Measurements from ENCODE around the gene BCL7C. TPM values are rescaled to one million over a fixed set of nuclear protein-coding genes. Genes with fewer than 3 reads are reported as not detected.
A peak's percentile ranks its signal among the peaks of the same experiment; 100 is the strongest.

BCL7C gene
- total and polyA plus RNA-seq, 2 of the 13 experiments (the other 11 are each of a cell fraction or from before 2014, with no cell fraction given): 17.7 to 33.8 TPM

DNA sequence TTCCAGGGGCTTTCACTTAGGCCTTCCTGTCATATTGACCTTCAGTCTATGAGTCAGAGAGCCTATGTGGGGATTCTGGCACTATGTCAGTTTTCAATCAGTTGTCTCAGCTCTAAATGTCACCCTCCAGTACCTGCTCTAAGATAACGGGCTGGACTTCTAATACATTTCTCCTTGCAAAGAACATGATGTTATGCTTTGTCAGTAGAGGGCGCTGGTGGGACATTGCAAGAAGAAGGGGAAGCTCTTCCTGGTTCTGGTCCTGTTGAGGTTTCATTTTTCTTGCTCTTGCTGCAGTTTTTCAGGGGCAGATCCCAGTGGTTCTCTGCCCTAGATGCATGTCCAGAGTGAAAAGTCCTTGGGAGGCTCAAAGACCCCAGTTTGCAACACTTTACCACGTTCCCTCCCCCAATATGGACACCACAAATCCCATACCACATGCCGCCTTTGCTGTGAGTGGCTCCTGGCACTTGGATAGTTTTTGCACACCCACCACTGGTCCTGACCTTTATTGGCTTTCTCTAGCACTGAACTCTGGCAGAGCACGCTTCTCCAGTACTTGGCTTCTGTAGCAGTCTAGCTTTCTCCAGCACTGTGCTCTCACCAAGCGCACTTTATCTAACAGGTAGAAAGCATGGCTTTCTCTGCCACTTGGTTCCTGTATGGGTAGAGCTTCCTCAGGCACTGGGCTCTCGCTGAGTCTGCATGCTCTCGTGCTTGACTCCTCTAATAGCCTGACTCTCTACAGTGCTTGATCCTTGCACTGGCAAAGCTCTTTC, 49.0 kb downstream of the BCL7C start (continued):
- TF ChIP-seq, protein P1, sequence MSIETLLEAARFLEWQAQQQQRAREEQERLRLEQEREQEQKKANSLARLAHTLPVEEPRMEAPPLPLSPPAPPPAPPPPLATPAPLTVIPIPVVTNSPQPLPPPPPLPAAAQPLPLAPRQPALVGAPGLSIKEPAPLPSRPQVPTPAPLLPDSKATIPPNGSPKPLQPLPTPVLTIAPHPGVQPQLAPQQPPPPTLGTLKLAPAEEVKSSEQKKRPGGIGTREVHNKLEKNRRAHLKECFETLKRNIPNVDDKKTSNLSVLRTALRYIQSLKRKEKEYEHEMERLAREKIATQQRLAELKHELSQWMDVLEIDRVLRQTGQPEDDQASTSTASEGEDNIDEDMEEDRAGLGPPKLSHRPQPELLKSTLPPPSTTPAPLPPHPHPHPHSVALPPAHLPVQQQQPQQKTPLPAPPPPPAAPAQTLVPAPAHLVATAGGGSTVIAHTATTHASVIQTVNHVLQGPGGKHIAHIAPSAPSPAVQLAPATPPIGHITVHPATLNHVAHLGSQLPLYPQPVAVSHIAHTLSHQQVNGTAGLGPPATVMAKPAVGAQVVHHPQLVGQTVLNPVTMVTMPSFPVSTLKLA (IDR thresholded peaks at IDR 0.05): no peak
- TF ChIP-seq ZNF180 (CRISPR knock-in tag; IDR thresholded peaks at IDR 0.05; ENCODE audit: borderline replicate concordance, low read depth) (no peak), ARNT2 (CRISPR knock-in tag; IDR thresholded peaks at IDR 0.05; ENCODE audit: low read depth) (no peak), MLLT10 (CRISPR knock-in tag; IDR thresholded peaks at IDR 0.05) (no peak), HHEX (CRISPR knock-in tag; IDR thresholded peaks at IDR 0.05) (0 out of 2 replicates have a peak, but pooled peaks have one; percentile 27), ZBTB20 (CRISPR knock-in tag; IDR thresholded peaks at IDR 0.05; ENCODE audit: borderline replicate concordance, low read depth) (0 out of 2 replicates have a peak, but pooled peaks have one; percentile 7), MED1 (CRISPR knock-in tag; IDR thresholded peaks at IDR 0.05) (peak; percentile 66), POLR2A (IDR thresholded peaks at IDR 0.05; ENCODE audit: insufficient read depth in 1 of 2, low read depth in 2 of 2, low read length in 2 of 2) (peak; percentile 23 to 44; a peak in 3 of 4 replicates), KAT2B (IDR thresholded peaks at IDR 0.05; ENCODE audit: borderline replicate concordance, low read depth, low read length) (no peak), SUZ12 (IDR thresholded peaks at IDR 0.05; ENCODE audit: low read depth, low read length) (no peak), ZNF354B (CRISPR knock-in tag; IDR thresholded peaks at IDR 0.05) (no peak), PHF20 (CRISPR knock-in tag; IDR thresholded peaks at IDR 0.05) (no peak; the same call in 1 of the 2 replicates), FOXO1 (CRISPR knock-in tag; IDR thresholded peaks at IDR 0.05) (no peak), HDAC2 (CRISPR knock-in tag; IDR thresholded peaks at IDR 0.05) (peak; percentile 52)
- TF ChIP-seq, protein P2, sequence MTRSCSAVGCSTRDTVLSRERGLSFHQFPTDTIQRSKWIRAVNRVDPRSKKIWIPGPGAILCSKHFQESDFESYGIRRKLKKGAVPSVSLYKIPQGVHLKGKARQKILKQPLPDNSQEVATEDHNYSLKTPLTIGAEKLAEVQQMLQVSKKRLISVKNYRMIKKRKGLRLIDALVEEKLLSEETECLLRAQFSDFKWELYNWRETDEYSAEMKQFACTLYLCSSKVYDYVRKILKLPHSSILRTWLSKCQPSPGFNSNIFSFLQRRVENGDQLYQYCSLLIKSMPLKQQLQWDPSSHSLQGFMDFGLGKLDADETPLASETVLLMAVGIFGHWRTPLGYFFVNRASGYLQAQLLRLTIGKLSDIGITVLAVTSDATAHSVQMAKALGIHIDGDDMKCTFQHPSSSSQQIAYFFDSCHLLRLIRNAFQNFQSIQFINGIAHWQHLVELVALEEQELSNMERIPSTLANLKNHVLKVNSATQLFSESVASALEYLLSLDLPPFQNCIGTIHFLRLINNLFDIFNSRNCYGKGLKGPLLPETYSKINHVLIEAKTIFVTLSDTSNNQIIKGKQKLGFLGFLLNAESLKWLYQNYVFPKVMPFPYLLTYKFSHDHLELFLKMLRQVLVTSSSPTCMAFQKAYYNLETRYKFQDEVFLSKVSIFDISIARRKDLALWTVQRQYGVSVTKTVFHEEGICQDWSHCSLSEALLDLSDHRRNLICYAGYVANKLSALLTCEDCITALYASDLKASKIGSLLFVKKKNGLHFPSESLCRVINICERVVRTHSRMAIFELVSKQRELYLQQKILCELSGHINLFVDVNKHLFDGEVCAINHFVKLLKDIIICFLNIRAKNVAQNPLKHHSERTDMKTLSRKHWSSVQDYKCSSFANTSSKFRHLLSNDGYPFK (CRISPR knock-in tag; IDR thresholded peaks at IDR 0.05; ENCODE audit: borderline replicate concordance): peak; percentile 61; the same call in 1 of the 2 replicates
- TF ChIP-seq, protein P3, sequence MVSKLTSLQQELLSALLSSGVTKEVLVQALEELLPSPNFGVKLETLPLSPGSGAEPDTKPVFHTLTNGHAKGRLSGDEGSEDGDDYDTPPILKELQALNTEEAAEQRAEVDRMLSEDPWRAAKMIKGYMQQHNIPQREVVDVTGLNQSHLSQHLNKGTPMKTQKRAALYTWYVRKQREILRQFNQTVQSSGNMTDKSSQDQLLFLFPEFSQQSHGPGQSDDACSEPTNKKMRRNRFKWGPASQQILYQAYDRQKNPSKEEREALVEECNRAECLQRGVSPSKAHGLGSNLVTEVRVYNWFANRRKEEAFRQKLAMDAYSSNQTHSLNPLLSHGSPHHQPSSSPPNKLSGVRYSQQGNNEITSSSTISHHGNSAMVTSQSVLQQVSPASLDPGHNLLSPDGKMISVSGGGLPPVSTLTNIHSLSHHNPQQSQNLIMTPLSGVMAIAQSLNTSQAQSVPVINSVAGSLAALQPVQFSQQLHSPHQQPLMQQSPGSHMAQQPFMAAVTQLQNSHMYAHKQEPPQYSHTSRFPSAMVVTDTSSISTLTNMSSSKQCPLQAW (CRISPR knock-in tag; IDR thresholded peaks at IDR 0.05): peak; percentile 68; the same call in 1 of the 2 replicates
- TF ChIP-seq, protein P4, sequence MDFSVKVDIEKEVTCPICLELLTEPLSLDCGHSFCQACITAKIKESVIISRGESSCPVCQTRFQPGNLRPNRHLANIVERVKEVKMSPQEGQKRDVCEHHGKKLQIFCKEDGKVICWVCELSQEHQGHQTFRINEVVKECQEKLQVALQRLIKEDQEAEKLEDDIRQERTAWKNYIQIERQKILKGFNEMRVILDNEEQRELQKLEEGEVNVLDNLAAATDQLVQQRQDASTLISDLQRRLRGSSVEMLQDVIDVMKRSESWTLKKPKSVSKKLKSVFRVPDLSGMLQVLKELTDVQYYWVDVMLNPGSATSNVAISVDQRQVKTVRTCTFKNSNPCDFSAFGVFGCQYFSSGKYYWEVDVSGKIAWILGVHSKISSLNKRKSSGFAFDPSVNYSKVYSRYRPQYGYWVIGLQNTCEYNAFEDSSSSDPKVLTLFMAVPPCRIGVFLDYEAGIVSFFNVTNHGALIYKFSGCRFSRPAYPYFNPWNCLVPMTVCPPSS (IDR thresholded peaks at IDR 0.05): no peak
- TF ChIP-seq, protein P5, sequence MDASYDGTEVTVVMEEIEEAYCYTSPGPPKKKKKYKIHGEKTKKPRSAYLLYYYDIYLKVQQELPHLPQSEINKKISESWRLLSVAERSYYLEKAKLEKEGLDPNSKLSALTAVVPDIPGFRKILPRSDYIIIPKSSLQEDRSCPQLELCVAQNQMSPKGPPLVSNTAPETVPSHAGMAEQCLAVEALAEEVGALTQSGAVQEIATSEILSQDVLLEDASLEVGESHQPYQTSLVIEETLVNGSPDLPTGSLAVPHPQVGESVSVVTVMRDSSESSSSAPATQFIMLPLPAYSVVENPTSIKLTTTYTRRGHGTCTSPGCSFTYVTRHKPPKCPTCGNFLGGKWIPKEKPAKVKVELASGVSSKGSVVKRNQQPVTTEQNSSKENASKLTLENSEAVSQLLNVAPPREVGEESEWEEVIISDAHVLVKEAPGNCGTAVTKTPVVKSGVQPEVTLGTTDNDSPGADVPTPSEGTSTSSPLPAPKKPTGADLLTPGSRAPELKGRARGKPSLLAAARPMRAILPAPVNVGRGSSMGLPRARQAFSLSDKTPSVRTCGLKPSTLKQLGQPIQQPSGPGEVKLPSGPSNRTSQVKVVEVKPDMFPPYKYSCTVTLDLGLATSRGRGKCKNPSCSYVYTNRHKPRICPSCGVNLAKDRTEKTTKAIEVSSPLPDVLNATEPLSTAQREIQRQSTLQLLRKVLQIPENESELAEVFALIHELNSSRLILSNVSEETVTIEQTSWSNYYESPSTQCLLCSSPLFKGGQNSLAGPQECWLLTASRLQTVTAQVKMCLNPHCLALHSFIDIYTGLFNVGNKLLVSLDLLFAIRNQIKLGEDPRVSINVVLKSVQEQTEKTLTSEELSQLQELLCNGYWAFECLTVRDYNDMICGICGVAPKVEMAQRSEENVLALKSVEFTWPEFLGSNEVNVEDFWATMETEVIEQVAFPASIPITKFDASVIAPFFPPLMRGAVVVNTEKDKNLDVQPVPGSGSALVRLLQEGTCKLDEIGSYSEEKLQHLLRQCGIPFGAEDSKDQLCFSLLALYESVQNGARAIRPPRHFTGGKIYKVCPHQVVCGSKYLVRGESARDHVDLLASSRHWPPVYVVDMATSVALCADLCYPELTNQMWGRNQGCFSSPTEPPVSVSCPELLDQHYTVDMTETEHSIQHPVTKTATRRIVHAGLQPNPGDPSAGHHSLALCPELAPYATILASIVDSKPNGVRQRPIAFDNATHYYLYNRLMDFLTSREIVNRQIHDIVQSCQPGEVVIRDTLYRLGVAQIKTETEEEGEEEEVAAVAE (CRISPR knock-in tag; IDR thresholded peaks at IDR 0.05; ENCODE audit: borderline replicate concordance): no peak

Measured in HepG2 (cell line).